GM19452 (cell line): Measurements from ENCODE around the gene VPS8.

Experiments used
- ATAC-seq: cut with Tn5 transposase; IDR thresholded peaks from one replicate; pipeline ENCODE4 v1.9.1; 2021; ENCODE audit not compliant: unreplicated experiment

VPS8 gene

GRCh38 chr3:184811999-184812661 lies at the start of gene VPS8:
Gene VPS8, plus strand, starts transcription at chr3:184812166. Its CDS starts 12,467 bp downstream, at chr3:184824633.
- peak; percentile 87 for ATAC-seq

- ATAC-seq: no peak
These were observed 47.8 kb upstream of the VPS8 start for GRCh38 chr3:184764191-184764590.

- ATAC-seq: no peak
These were observed 46.8 kb upstream of the VPS8 start for GRCh38 chr3:184765047-184765729.

- ATAC-seq: peak; percentile 62
These were observed 46.3 kb upstream of the VPS8 start for GRCh38 chr3:184765730-184766074.

GRCh38 chr3:184766555-184767261 lies 45.3 kb upstream of the VPS8 start:
- ATAC-seq: no peak

GRCh38 chr3:184767377-184767776 lies 44.6 kb upstream of the VPS8 start:
- ATAC-seq: no peak

- ATAC-seq: no peak
These were observed 42.4 kb upstream of the VPS8 start for GRCh38 chr3:184769382-184770170.

- ATAC-seq: no peak
These were observed 41.4 kb upstream of the VPS8 start for GRCh38 chr3:184770541-184770940.

GRCh38 chr3:184771301-184772127 lies 40.5 kb upstream of the VPS8 start:
- ATAC-seq: no peak

- no peak for ATAC-seq
These were observed 39.2 kb upstream of the VPS8 start for GRCh38 chr3:184772667-184773272.

- no peak for ATAC-seq
These were observed 38.4 kb upstream of the VPS8 start for GRCh38 chr3:184773283-184774186.

GRCh38 chr3:184776916-184777315 lies 35.0 kb upstream of the VPS8 start:
- no peak for ATAC-seq

- ATAC-seq: peak; percentile 74
These were observed 34.2 kb upstream of the VPS8 start for GRCh38 chr3:184777566-184778356.

GRCh38 chr3:184778426-184779332 lies 33.3 kb upstream of the VPS8 start:
- no peak for ATAC-seq

GRCh38 chr3:184780981-184781515 lies 30.9 kb upstream of the VPS8 start:
- no peak for ATAC-seq

GRCh38 chr3:184781801-184782200 lies 30.2 kb upstream of the VPS8 start:
- ATAC-seq: no peak

GRCh38 chr3:184783319-184783718 lies 28.6 kb upstream of the VPS8 start:
- no peak for ATAC-seq
